Suprapubic skin (tissue), 3 donors: Measurements from ENCODE around the gene CCDC88C.

Experiments used
- EP300 ChIP-seq: sonication (generic); formaldehyde crosslinking; IDR thresholded peaks from one replicate; pipeline ENCODE4 v1.6.1; 2017; ENCODE audit warnings: antibody characterized with exemption
- TF ChIP-seq, protein P1 (sequence below), 2 donors: fragments of 200-600 bp in 1 of 2; fragments of 450-650 bp in 1 of 2; sonication (generic) in 1 of 2; IDR thresholded peaks; one replicate each; pipeline ENCODE4 v1.5.1; 2016 to 2019; ENCODE audit warnings: antibody characterized with exemption in 2 of 2, mild to moderate bottlenecking in 1 of 2, moderate library complexity in 1 of 2

DNA sequence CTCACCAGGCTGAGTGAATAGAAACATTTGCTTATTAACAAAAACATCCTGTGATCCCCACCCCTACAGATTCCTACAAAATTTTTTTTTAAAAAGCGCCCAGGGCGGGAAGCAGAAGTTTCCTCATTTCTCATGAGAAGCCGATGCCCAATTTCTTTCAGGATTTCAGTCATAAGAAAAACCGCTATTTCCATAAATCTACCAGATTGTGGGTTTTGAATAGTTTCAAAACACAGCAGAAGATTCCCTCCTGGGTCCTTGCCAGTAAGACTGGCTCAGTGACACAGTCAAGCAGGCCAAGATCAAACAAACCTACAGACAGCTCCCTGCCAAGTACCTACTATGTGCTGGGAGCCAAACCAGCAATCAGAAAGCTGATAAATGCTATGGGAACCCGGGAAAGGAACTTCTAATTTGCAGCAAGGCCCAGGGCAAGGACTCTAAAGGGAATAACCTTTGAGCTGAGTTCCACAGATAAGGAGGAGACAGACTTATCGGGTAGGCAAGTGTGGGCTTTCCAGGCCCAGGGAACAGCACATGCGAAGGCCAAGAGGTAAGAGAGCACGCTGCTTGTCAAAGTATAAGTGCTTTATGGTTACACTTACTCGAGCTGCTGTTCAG is 68.7 kb downstream of the CCDC88C start:
- TF ChIP-seq, protein P1, sequence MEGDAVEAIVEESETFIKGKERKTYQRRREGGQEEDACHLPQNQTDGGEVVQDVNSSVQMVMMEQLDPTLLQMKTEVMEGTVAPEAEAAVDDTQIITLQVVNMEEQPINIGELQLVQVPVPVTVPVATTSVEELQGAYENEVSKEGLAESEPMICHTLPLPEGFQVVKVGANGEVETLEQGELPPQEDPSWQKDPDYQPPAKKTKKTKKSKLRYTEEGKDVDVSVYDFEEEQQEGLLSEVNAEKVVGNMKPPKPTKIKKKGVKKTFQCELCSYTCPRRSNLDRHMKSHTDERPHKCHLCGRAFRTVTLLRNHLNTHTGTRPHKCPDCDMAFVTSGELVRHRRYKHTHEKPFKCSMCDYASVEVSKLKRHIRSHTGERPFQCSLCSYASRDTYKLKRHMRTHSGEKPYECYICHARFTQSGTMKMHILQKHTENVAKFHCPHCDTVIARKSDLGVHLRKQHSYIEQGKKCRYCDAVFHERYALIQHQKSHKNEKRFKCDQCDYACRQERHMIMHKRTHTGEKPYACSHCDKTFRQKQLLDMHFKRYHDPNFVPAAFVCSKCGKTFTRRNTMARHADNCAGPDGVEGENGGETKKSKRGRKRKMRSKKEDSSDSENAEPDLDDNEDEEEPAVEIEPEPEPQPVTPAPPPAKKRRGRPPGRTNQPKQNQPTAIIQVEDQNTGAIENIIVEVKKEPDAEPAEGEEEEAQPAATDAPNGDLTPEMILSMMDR (IDR thresholded peaks at IDR 0.05): no peak
- no peak for TF ChIP-seq EP300
